Germinal center (tissue), 1 donor: ENCODE measurements around the gene KHDC4.
"Not testable (repeated sequence)": the region's sequence is repeated elsewhere in the genome, so short reads cannot be mapped to it uniquely, and the experiment has no call there.

Source experiments
- DNase-seq: peaks from one replicate; pipeline ENCODE4 v3.0.0; 2012; ENCODE audit warnings: mixed read lengths, low spot score

The KHDC4 gene

GRCh38 chr1:155900161-155900560 lies 34.1 kb downstream of the KHDC4 start:
- no peak for DNase-seq

- no peak for DNase-seq
Observed at GRCh38 chr1:155899683-155900082, 34.5 kb downstream of the KHDC4 start.

GRCh38 chr1:155898888-155899287 lies 35.3 kb downstream of the KHDC4 start:
- DNase-seq, result no peak

- no peak for DNase-seq
Observed at GRCh38 chr1:155897746-155898145, 36.5 kb downstream of the KHDC4 start.

GRCh38 chr1:155896476-155896875 lies 37.7 kb downstream of the KHDC4 start:
- DNase-seq, result not testable (repeated sequence)

GRCh38 chr1:155895617-155896016 lies 38.6 kb downstream of the KHDC4 start:
- DNase-seq, result not testable (repeated sequence)

- DNase-seq, result no peak
Observed at GRCh38 chr1:155893389-155894142, 40.6 kb downstream of the KHDC4 start.

GRCh38 chr1:155892796-155893195 lies 41.4 kb downstream of the KHDC4 start:
- no peak for DNase-seq

- no peak for DNase-seq
Observed at GRCh38 chr1:155890251-155890650, 44.0 kb downstream of the KHDC4 start.

GRCh38 chr1:155889566-155889965 lies 44.6 kb downstream of the KHDC4 start:
- no peak for DNase-seq

- DNase-seq, result no peak
Observed at GRCh38 chr1:155888481-155888880, 45.7 kb downstream of the KHDC4 start.

- no peak for DNase-seq
Observed at GRCh38 chr1:155884982-155885381, 49.2 kb downstream of the KHDC4 start.

GRCh38 chr1:155884031-155884960 lies 49.9 kb downstream of the KHDC4 start:
- DNase-seq, result no peak

GRCh38 chr1:155882766-155883165 lies 51.4 kb downstream of the KHDC4 start:
- no peak for DNase-seq

GRCh38 chr1:155882235-155882634 lies 52.0 kb downstream of the KHDC4 start:
- no peak for DNase-seq

- no peak for DNase-seq
Observed at GRCh38 chr1:155880950-155881349, 53.3 kb downstream of the KHDC4 start.

- DNase-seq, result no peak
Observed at GRCh38 chr1:155880251-155880650, 54.0 kb downstream of the KHDC4 start.

GRCh38 chr1:155877945-155878344 lies 56.3 kb downstream of the KHDC4 start:
- no peak for DNase-seq

GRCh38 chr1:155873860-155874259 lies 60.4 kb downstream of the KHDC4 start:
- DNase-seq, result no peak

- DNase-seq, result no peak
Observed at GRCh38 chr1:155872527-155872926, 61.7 kb downstream of the KHDC4 start.

GRCh38 chr1:155871390-155871789 lies 62.8 kb downstream of the KHDC4 start:
- no peak for DNase-seq

- DNase-seq, result no peak
Observed at GRCh38 chr1:155867766-155868165, 66.4 kb downstream of the KHDC4 start.

- DNase-seq, result no peak
Observed at GRCh38 chr1:155864393-155864792, 69.8 kb downstream of the KHDC4 start.
